Anterior cingulate cortex (tissue), 58 donors: ENCODE data around the gene UBR4.
A peak's percentile ranks its signal among the peaks of the same experiment; 100 is the strongest.
"Not testable (repeated sequence)": the region's sequence is repeated elsewhere in the genome, so short reads cannot be mapped to it uniquely, and the experiment has no call there.

Experiments used
- DNase-seq, 58 donors: peaks; one replicate each; lab custom pipeline; 2025; lab: John Stamatoyannopoulos, UW

Gene UBR4

GRCh38 chr1:19196331-19196730 is 13.7 kb downstream of the UBR4 start:
- DNase-seq = no peak

- no peak for DNase-seq
Observed at GRCh38 chr1:19193004-19193403, 17.1 kb downstream of the UBR4 start.

GRCh38 chr1:19191811-19192210 is 18.3 kb downstream of the UBR4 start:
- DNase-seq = no peak

DNA sequence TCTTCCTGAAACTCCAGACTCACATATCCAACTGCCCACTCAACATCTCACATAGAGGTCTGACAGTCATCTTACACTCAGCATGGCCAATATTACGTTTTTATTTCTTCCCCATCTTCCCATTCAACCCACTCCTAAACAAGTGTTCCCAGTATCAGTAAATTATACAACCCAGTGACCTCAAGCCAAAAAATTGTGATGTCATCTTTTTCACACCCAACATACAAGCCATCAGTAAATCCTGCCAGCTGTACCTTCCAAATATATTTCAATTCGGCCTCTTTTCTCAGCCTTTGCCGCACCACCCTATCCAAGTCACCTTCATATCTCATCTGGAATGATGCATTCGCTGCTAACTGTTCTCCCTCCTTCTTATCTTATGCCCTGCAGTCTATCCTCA is 19.6 kb downstream of the UBR4 start:
- no peak for DNase-seq

DNA sequence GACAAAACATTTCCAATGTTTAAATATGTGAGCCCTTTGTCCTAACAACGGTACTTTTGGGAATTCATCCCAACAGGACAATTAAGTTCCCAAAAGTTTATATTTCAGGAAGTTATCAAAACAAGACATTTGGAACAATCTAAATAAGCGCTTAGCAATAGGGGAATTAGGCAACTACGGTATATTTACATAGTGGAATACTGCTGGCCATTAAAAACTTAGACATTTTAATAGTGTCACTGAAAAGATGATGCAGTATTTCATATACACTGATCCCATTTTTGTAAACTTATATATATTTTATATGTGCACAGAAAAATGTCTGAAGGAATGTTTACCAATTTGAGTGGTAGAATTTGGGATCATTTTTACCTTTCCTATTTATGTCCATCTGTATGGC is 20.8 kb downstream of the UBR4 start:
- no peak for DNase-seq

GRCh38 chr1:19187852-19188251 is 22.2 kb downstream of the UBR4 start:
- no peak for DNase-seq

GRCh38 chr1:19186001-19186400 is 24.1 kb downstream of the UBR4 start:
- DNase-seq = no peak

DNA sequence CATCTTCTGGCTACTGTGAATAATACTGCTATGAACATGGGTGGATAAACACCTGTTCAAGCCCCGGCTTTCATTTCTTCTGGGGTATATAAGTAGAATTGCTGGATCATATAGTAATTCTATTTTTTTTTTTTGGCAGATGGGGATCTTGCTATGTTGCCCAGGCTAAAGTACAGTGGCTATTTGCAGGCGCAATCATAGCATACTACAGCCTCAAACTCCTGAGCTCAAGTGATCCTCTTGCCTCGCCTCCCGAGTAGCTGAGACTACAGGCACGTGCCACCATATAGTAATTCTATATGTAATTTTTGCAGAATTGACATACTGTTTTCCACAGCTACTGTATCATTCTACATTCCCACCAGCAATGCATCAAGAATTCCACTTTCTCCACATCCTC is 27.8 kb downstream of the UBR4 start:
- no peak for DNase-seq

DNA sequence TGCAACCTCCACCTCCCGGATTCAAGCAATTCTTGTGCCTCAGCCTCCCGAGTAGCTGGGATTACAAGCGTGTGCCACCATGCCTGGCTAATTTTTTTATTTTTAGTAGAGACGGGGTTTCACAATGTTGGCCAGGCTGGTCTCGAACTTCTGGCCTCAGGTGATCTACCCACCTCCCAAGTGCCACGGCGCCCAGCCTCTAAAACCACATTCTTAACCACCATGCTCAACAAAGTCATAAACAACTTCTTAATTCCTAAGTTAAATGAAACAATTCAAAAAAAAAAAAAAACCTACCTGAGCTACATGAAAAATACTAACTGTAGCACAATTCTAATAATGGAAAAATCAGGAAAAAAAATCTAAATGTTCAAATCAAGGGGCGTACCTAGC is 29.8 kb downstream of the UBR4 start:
- not testable (repeated sequence) for DNase-seq

- peak in 14 of 58 donors; percentile 2 to 68 (median 36) for DNase-seq
Observed at GRCh38 chr1:19179597-19180264, 30.3 kb downstream of the UBR4 start.

GRCh38 chr1:19178734-19179398 is 31.2 kb downstream of the UBR4 start:
- no peak for DNase-seq

DNA sequence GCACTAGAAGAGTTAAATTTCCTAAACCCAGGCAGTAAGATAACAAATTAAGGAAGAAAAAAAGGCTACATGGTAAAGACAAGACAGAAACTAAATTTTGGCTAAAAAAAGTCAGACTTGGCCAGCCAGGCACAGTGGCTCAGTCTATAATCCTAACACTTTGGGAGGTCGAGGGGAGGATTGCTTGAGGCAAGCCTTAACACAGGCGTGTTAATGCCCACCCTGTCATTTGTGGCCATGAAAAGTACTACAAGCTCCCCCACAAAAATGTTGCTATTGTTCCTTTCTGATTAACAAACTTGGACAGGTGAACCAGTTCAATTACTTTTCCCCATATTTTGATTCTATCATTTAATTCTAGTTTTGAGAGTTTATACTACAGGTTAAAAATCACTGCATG is 32.3 kb downstream of the UBR4 start:
- DNase-seq = no peak

GRCh38 chr1:19169642-19170041 is 40.4 kb downstream of the UBR4 start:
- no peak for DNase-seq

DNA sequence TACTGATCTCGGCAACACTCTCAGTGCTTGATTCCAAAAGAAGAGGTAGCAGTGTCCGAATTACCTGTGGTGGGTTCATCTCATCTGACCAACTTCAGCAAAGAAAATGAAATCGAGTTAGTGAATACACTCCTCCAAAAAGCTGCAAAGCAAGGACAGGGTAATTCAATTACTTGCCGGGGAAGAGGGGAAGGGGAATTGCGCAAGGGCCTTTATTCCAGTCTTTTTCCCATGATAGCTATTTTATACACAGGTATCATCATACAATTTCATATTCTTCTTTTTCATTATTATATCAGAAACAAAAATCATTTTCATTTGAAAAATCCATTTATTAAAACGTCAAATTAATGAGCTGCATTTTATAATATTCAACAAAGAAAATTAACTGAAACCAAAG is 42.9 kb downstream of the UBR4 start:
- no peak for DNase-seq

DNA sequence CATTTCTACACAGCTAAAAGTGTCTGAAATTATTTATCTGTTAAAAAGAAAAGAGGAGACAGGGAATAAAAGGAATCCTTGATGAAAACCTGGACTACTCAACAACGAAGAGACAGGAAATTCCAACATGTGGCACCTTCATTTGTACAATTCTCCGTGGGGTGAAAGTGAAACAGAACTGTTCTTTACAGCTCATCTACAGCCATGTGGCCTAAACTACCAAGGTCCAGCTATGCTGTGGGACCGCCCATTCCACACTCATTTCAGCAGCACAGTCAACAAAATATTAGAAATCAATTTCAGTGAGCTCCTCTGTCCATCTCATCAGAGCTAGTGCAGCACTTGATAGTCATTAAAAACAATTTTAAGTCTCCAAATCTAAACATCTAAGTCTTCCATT is 44.0 kb downstream of the UBR4 start:
- DNase-seq = no peak

DNA sequence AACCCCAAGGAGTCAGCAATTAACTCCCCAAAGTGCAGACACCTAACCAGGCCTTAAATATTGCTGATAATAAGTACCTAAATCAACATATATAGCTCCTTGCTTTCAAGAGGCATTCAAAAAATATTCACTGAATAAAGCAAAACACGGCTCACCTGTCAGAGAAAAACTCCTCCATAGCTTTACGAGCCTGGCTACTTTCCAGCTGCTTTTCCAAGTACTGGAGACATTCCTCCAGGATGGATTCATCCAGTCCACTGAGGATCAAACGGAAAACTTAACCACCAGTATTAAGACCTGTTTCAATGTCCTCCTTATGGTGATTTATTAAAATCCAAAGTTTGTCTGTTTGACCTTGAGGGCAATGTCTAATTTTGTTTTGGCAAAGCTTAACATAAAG is 44.6 kb downstream of the UBR4 start:
- no peak for DNase-seq

DNA sequence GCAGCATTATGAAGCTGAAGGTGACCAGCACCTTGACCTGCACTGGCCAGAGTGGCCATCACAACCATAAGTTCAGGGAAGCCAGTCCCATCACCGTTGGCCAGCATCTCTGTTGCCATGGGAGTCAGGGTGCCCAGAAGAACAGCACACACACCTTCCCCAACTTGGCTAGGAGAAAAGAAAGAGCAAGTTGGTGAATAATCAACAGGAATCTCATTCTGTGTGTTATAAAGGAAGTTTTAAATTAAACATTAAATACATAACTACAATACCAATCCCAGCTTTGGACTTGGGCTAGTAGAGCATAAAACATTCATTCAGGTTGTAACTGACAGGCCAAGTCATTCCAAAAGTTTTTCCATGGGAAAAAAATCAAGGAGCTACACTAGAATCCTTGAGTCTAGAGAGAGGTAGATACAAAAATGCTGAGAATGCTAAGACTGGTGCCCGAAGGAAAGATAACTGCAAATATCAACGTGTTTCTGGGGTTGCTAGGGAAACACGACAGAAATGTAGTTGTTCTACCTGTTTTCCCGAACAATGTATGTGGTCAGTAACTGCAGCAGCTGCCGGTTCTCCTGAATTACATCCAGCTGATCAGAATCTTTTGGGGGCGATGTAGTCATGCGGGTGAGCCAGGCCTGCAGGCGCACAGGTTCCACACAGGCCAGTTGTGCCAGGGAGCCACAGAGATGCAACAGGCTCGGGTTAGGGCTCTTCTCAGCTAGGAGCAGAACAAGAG is 45.6 kb downstream of the UBR4 start:
- DNase-seq = no peak

DNA sequence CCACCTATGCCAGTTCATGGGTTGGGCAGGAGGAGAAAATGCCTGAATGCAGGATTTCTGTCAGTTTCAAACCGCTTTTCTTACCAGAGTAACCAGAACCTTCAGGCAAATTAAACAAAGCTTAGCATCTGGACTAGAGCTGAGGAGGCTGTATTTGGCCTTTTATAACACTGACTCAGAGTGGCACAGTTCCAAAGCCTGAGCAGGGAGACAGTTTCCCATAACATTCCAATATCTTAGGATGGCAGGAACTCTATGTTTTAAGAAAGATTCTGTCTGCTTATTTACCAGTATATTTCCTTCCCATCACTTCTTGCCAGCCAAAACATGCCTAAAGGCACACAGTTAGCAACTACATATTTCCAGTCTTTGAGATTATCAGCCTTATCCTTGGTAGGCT is 46.8 kb downstream of the UBR4 start:
- peak in 5 of 58 donors; percentile 5 to 30 (median 19) for DNase-seq

GRCh38 chr1:19160831-19161230 is 49.2 kb downstream of the UBR4 start:
- DNase-seq = no peak

- DNase-seq = no peak
Observed at GRCh38 chr1:19157653-19158052, 52.4 kb downstream of the UBR4 start.

DNA sequence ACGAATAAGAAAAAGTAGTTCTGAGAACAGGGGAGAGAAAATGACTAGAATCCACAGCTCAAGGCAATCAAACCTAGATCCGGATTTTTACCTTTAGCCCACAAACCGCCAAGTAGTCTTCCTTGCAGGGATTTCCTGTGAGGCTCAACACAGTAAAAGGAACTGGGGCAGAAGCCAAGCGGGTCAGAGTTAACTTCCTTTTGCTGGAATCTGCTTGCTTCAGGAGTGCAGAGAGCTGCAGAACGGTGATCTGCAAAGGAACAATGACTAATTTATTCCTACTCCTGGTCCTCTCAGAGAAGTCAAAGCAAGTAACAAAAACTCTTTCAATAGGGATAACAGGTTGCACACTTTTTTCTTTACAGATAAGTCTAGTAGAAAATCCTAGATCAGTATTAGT is 53.4 kb downstream of the UBR4 start:
- peak in 7 of 58 donors; percentile 2 to 14 (median 9) for DNase-seq

GRCh38 chr1:19154876-19155275 is 55.2 kb downstream of the UBR4 start:
- DNase-seq = peak in 1 of 58 donors; percentile 26
